Neural progenitor cell (in vitro differentiated cells): ENCODE results near the gene CNTNAP2.

ENCODE experiments used
- EZH2 ChIP-seq: fragments of 200-600 bp; sonication (generic); IDR thresholded peaks from 2 replicates; pipeline ENCODE4 v1.6.1; 2017; ENCODE audit warnings: antibody characterized with exemption, mild to moderate bottlenecking, moderate library complexity
- EZH2phosphoT487 ChIP-seq: fragments of 200-600 bp; sonication (generic); IDR thresholded peaks from 2 replicates; pipeline ENCODE4 v1.6.1; 2017; ENCODE audit warnings: antibody characterized with exemption
- TF ChIP-seq, protein P1 (sequence below): fragments of 200-600 bp; sonication (generic); IDR thresholded peaks from 2 replicates; pipeline ENCODE4 v1.5.1; 2017; ENCODE audit warnings: antibody characterized with exemption, mild to moderate bottlenecking

- TF ChIP-seq, protein P1, sequence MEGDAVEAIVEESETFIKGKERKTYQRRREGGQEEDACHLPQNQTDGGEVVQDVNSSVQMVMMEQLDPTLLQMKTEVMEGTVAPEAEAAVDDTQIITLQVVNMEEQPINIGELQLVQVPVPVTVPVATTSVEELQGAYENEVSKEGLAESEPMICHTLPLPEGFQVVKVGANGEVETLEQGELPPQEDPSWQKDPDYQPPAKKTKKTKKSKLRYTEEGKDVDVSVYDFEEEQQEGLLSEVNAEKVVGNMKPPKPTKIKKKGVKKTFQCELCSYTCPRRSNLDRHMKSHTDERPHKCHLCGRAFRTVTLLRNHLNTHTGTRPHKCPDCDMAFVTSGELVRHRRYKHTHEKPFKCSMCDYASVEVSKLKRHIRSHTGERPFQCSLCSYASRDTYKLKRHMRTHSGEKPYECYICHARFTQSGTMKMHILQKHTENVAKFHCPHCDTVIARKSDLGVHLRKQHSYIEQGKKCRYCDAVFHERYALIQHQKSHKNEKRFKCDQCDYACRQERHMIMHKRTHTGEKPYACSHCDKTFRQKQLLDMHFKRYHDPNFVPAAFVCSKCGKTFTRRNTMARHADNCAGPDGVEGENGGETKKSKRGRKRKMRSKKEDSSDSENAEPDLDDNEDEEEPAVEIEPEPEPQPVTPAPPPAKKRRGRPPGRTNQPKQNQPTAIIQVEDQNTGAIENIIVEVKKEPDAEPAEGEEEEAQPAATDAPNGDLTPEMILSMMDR = no peak
- TF ChIP-seq EZH2 (no peak), EZH2phosphoT487 (no peak)
Observed at GRCh38 chr7:147952918-147953317, 1836.3 kb downstream of the CNTNAP2 start.
